SH-SY5Y (cell line): ENCODE results near the gene ITGB3.

Experiments
- GATA2 ChIP-seq: IDR thresholded peaks from 2 replicates; pipeline ENCODE4 v1.6.1; 2011; ENCODE audit warnings: mild to moderate bottlenecking, low read depth, low read length
- GATA3 ChIP-seq: IDR thresholded peaks from 2 replicates; pipeline ENCODE4 v1.6.1; 2011; ENCODE audit warnings: low read depth, mild to moderate bottlenecking, low read length, moderate library complexity

ITGB3 gene

DNA sequence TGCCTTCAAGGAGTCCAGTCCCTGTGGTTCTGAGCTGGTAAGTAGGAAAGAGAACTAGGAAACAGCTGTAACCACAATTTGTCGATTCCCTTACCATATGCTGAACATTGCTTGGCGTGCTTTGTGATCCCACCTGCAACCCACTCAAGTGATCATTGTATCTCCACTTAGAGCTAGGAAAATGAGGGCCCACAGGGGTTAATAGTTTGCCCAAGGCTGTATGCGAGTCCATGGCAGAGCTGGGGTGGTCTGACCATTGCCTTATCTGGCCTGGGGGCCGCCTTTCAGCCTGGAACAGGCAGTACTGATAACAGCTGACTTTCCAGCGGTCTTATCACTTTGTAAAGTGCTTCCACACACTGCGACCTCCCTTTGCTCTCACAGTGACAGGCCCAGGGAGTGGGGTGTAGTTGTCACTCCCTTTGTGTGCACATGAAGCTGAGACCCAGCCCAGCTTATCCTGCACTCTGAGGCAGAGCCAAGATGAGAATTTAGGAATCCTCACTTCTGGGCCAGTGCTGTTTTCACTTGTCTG, 34.7 kb upstream of the ITGB3 start:
- no peak for TF ChIP-seq GATA2
- TF ChIP-seq GATA3 = no peak

DNA sequence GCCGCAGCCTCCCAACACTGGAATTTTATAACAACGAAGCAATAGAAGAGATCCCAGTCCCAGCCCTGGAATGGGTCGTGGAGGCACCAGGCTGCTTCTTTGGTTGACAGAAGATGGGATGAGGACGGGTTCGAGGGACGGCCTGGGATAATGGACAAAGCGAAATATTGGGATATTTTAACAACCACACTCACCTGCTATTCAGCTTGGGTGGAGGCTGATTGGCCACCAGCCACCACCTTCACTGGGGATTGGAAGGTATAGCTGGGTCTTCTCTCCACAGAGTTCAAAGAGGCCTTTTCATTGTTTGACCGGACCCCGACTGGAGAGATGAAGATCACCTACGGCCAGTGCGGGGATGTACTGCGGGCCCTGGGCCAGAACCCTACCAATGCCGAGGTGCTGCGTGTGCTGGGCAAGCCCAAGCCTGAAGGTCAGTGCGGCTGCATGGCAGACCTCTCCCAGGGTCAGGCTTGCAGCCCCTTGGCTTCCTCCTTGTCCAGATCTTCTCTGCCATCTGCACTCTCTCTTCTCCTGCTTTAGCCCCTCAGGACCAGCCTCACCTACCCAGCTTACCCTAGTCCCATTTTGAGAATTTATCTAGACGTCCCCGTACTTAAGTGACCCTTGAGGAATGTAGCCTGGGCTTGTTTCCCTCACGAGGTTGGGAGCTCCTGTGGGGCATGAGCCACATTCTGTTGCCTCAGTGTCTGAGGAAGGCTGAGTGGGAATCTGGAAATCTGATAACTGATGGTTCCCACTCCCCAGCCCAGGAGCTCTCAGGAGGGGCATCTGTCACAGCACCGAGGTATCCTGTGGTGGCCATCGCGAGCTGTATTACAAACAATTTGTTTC, 33.8 kb upstream of the ITGB3 start:
- no peak for TF ChIP-seq GATA3
- no peak for TF ChIP-seq GATA2

DNA sequence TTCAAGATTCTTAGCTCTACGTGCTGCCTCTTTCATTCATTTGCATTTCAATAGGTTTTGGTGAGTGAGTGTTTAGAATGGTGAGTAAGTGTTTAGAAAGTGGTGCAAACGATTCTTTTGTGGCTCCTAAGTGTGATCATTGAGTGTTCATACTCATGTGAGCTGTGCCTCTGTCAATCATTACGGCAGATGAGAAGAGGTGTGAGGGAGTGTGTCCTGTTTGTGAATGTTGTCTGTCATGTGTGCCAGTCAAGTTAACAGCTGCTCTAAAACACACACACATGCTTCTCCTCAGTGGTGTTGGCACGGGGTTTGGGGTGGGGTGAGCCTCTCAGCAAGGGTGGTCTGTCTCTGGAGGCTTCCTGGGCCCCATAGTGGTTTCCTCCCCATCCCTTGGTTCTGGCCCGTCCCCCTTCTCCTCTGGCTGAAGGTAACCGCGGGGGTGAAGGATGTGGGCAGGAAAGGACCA, 33.1 kb upstream of the ITGB3 start:
- TF ChIP-seq GATA2 = no peak
- no peak for TF ChIP-seq GATA3

DNA sequence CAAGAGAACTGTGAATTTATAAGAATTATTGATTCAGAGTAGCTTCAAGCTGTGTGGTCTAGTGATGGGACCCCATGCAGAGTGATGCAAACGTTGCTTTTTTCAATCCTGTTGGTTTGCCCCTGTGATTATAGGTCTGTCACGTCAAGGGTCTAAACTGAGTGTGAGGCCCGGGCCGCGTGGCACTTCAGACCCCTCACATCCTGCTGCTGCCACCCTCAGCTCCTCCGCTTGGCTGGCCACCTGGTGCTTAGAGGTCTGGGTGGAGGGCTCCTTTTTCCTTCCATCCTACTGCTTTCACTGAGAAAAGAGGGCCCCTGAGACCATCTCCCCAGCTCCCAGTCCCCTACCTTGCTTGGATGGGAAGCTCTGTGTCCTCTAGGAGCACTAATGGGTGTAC, 32.5 kb upstream of the ITGB3 start:
- no peak for TF ChIP-seq GATA2
- no peak for TF ChIP-seq GATA3

DNA sequence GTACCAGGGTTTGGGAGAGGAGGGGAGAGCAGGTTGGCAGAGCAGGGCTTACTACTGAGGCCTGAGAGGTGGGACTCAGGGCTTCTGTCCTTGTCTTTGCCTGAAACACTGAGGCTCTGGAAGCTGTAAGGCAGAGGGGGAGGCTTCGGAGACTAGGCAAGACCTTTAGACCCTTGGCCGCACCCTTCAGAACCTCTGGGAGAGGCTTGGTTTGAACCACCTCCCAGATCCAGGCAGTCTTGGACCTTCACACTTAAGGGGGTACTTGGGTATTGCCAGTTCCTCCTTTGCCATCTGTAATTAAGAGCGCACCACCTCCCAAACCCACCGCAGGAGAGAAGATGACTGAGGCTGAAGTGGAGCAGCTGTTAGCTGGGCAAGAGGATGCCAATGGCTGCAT, 31.6 kb upstream of the ITGB3 start:
- TF ChIP-seq GATA3 = no peak
- TF ChIP-seq GATA2 = no peak

DNA sequence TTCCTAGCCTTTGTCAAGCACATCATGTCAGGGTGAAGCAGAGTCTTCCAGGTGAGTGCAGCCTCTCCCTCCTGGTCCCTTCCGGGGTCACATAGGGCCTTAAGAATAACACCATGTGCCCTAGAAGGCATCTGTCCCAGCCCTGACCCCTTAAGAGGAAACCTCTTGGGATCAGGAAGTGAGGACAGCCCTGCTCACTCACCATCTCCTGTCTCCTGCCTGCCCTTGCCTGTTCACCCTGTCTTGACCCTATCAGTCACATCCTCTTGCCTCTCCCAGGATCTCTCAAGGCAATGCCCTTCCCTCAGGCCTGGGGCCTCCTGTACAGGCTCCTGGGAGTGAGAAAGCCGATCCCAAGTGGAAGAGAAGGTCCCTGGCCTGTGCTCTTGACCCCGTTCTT, 30.6 kb upstream of the ITGB3 start:
- no peak for TF ChIP-seq GATA2
- no peak for TF ChIP-seq GATA3

DNA sequence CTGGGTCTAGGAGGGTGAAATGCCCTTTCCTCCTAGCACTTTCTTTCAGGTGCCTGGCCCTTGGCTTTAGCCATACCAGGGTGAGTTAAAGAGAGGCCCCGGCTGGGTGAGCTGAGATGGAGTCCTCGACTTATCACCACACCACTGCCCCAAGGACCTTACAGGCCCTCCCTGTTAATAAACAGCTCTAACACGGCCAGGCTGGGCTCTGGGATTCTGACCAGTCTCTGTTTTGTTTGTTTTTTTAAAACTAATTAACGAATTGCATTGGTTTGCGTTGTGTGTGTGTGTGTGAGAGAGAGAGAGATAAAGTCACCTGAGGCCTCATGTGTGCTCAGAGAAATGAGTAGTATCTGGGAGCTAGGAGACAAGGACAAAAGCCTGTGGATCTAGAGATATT, 30.2 kb upstream of the ITGB3 start:
- TF ChIP-seq GATA2 (no peak), GATA3 (no peak)

DNA sequence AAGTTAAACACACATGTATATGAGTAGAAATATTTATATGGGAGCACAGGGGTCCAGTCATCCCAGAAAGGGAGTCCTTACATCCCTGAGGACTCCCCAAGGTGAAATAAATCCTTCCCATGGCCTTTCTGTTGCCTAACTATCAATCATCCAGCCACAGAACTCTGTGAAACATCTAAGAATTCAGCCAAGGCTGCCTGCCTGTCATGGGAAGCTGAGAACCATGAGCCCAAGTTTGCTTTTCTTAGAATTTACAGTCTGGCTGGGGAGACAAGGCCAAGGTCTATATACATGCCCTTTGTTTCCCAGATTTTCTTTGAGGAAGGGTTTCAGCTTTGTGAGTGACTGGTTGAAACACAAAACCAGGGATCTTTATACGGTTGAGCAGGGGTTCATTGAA, 28.7 kb upstream of the ITGB3 start:
- TF ChIP-seq GATA3 = no peak
- no peak for TF ChIP-seq GATA2

DNA sequence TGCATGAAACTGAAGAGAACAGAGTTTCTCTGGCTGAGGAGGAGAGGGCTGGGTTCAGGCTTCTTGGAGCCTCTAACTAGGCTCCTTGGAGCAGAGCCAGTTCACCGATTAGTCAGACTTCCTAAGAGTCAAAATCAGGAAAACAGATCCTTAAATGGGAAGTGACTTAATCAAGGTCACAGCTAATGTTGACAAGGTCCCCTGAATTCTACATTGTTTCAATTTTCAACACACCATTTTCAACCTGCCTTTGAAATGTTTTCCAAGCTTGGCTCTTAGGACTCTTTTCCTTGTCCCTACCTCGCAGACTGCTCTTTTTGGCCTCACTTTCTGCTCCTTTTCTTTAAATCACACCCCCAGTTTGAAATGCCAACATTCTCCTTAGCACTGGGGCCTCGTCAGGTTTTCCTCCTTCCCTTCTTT, 28.2 kb upstream of the ITGB3 start:
- TF ChIP-seq GATA3 = no peak
- TF ChIP-seq GATA2 = no peak

DNA sequence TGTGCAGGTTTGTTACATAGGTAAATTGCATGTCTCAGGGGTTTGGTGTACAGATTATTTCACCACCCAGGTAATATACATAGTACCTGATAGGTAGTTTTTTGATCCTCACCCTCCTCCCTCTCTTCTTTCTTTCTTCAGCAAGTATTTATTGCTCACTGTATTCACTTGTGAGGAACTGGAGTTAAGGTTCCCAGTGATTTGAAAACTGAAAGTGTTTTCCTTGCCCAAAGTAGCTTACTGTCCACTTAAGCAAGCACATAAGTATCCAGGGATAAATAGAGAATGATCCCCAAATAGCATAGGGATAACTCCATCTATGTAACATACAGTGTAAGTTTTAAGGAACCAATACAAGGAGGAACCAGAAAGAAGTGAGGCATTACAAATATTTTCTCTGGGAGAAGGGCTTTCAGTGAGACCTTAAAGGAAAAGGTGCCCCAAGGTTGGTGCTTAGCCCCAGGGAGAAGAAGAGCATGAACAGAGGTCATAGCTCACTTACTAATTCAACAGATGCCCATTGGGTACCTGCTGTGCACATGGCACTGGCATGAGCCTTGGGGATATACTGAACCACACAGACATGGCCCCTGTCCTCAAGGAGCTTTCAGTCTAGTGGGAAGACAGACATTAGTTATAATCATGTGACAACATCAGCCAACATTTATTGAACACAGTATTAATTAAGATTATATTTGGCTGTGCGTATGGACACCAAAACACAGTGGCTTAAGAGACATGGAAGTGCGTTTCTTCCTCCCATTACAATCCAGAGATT, 27.5 kb upstream of the ITGB3 start:
- TF ChIP-seq GATA2 (no peak), GATA3 (no peak)

DNA sequence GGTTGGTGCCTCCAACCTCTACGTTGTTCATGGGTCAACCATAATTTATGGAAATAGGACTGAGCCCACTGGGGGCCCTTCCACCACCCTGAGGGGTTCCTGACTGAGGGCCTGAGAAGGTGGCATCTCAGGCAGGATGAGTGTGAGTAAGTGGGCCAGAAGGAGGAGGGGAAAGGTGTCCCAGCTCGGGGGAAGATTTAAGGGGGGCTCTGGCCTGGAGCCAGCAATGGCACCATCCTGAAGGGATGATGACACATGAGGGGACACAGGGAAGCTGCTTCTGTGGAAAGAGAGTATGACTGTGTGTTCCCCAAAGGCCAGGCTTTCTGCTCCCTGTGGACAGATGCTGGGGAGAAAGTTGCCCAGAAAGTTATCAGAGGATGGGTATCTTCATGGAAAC, 25.8 kb upstream of the ITGB3 start:
- TF ChIP-seq GATA2 (no peak), GATA3 (no peak)

DNA sequence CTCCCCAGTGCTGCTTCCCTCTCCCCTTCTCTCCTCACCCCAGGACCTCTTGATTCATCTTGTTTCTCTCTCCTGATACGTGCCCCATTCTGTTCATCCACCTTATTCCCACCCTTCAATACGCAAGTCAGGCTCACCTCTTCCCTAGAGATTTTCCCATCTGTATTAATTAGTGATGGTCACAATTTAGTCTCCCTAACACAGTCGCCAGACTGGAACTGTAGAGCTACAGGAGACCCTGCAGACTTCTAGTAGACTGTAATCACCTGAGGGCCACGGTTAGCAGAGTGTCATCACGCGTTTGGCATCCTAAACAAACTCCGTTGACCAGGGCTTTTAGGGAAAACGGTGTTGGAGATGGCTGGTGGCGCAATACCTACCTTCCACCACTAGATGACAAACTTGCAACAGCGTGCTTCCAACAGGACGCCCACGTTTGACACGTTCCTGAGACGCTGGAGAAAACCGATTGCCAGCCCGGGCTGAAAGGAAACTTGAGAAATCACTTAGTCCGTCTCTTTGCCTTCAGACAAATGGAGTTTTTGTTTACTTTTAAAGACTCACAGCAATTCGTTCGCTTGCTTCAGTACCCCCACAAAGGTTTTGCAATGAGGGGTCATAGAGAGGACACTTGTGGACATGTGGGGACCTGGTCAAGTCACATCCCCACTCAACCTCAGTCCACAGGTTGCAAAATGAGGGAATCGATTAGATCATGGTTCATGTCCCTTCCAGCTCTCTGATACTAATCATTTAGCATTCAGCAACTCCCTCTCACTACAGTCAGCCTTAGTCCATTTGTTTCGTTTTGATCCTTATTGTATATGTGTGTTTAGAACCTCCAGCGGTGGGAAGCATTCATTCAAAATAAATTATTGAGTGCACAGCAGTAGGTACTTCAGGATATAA, 23.8 kb upstream of the ITGB3 start:
- TF ChIP-seq GATA2 = no peak
- no peak for TF ChIP-seq GATA3

DNA sequence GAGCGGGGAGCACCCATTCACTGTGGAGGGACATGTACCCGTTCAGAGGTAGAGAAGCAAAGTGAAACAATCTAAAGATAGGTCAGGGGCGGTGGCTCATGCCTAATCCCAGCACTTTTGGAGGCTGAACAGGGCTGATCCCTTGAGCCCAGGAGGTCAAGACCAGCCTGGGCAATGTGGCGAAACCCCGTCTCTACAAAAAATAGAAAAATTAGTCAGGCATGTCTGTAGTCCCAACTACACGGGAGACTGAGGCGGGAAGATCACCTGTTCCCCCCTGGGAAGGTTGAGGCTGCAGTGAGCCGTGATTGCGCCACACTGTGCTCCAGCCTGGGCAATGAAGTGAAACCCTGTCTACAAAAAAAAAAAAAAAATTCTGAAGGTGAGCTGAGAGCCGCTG, 22.8 kb upstream of the ITGB3 start:
- TF ChIP-seq GATA2 (no peak), GATA3 (no peak)

DNA sequence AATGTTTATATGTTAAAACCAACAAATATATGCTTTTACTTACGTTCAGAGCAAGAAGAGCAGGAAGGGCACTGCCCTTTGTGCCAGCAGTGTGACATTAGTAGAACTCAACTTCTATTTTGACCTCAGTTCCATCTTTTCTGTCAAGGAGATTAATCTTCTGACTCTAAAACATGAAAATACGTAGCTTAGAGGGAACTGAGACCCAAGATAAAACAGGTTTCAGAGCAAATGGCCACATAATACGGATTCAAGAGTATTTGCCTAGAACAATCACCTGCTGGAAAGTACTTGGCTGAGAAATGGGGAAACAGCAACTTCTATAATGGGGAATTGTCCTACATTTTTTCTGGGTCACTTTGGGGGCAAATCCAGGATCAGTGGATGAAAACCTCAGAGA, 22.3 kb upstream of the ITGB3 start:
- no peak for TF ChIP-seq GATA3
- TF ChIP-seq GATA2 = no peak
